GM19240 (cell line): ENCODE data around the gene EIF5AL1.
"Not testable (repeated sequence)": the region's sequence is repeated elsewhere in the genome, so short reads cannot be mapped to it uniquely, and the experiment has no call there.

Experiments used
- DNase-seq: peaks from one replicate; pipeline ENCODE4 v3.0.0; 2011; ENCODE audit warnings: low spot score; ENCODE audit not compliant: insufficient read length

The EIF5AL1 gene

DNA sequence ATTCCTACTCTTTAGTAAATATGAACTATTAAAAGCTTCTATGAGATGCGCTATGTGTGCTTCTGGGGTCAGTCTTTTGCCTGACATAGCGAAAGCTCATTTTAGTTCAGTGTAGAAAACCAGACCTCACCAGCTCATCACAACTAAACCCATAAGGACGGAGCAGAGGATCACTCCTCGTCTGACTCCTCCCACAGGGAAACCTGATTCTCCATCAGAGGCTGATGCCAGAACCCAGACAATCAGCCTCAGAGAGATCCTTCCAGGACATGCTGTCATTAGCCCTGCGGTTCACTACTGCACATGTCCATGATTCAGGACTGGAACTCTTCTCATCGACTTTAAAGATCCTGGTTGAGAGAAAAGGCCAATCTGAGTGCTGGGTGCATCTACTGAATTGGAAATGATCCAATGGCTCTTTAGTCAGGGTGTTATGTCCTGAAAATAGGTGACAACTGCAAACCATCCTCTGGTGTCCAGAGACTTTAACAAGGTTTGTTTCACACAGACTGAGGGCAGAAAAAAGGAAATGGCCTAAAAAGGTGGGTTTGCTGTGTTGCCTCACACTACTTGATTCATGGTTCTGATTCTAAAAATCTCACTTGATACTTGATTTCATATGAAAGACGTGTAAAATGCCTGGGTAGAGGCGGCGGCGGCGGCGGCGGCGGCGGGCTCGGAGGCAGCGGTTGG, at the start of gene EIF5AL1:
Gene EIF5AL1, plus strand, starts transcription at position 643 of the 693 bp plus-strand sequence. CDS start 117 bp downstream, outside the sequence.
- DNase-seq: not testable (repeated sequence)

- no peak for DNase-seq
Measured at GRCh38 chr10:79463578-79464496, 48.5 kb upstream of the EIF5AL1 start.

DNA sequence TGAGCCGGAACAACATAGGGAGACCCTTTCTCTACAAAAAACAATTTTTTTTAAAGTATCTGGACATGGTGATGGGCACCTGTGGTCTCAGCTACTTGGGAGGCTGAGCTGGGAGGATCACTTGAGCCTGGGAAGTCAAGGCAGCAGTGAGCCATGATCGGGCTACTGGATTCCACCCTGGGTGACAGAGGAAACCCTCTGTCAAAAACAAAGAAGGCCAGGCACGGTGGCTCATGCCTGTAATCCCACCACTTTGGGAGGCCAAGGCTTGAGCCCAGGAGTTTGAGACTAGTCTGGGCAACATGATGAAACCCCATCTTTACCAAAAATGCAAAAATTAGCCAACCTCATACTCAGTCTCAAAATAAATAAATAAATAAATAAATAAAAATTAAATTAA, 47.0 kb upstream of the EIF5AL1 start:
- DNase-seq: no peak

DNA sequence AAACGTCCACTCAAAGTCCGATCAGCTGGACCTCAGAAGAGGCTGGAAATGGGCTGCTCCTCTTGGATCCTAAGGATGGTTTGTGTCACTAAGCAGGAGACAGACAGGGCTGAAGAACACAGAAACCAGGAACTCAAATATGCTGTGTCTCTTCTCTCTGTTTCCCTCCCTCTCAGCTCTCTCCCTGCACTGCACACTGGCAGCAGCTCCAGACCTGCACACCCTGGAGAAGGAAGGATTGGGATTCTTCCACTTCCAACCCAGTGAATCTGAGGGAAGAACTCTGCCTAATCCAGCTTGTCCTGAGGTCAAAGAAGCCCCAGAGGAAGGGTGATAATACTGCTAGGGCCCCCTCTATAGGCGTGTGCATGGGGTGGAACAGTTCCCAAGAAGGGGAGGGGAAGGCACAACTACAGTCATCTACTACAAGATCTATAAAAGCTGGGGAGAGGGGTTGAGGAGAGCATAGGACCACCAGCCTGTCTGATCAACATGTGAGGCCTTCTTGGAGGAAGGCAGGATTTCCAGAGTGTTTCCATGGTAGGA, 44.2 kb upstream of the EIF5AL1 start:
- DNase-seq: no peak

- no peak for DNase-seq
Measured at GRCh38 chr10:79468841-79469585, 43.3 kb upstream of the EIF5AL1 start.

DNA sequence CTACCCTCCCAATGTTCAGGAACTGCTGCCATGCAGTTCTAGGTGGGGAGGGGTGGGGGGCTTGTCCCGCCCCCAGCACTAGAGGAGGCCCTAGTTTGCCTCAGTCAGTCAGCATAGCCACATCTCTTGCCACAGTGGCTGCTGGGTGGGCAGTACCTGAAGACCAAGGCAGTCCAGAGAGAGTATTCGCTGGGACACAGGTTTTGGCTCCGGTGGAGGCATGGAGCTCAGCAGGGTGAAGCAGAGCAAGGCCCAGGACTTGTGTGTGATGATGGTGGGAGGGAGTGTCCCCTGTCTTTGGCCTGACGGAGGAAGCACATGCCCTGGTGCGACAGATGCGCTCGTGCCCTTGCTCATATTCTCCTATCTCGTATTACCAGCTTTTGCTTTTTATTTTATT, 42.2 kb upstream of the EIF5AL1 start:
- DNase-seq: no peak

DNA sequence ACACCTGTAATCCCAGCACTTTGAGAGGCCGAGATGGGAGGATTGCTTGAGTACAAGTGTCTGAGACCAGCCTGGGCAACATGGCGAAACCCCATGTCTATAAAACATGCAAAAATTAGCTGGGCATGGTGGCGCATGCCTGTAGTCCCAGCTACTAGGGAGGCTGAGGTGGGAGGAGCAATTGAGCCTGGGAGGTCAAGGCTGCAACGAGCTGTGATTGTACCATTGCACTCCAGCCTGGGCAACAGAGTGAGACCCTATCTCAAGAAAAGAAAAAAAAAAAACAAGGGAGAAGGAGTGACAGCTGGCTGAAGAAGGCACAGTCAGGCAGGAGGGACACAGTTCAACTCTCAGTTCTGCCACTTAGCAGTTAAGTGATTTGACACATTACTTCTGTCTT, 40.6 kb upstream of the EIF5AL1 start:
- DNase-seq: no peak

- no peak for DNase-seq
Measured at GRCh38 chr10:79472449-79472848, 39.9 kb upstream of the EIF5AL1 start.

- DNase-seq: no peak
Measured at GRCh38 chr10:79472951-79473350, 39.4 kb upstream of the EIF5AL1 start.

GRCh38 chr10:79473496-79474095, 38.7 kb upstream of the EIF5AL1 start:
- DNase-seq: no peak

DNA sequence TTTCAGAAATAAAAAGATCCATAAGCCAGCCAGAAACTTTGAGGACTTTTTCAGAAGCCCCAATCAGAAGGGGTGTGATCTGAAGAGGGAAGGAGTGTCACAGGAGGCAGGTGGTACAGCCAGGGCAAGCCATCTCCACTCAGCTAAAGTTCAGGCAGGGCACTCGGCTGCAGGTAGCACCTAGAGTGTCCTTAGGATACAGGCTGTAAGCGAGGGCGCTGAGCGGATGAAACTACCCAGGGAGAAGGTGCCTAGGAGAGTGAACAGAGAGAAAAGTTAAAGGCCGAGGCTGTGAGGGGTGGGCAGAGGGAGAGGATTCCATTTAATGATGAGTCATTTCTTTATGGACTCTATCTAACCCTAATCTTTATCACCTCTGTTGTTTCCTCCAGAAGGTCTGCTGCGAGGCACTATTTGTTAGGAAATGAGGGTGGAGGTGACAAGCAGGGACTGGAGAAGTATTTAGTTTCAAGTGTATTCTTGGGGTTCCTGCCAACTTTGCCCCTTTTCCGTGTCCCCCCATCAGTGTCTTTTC, 37.1 kb upstream of the EIF5AL1 start:
- DNase-seq: no peak

- no peak for DNase-seq
Measured at GRCh38 chr10:79475877-79476276, 36.5 kb upstream of the EIF5AL1 start.

- no peak for DNase-seq
Measured at GRCh38 chr10:79476645-79477044, 35.7 kb upstream of the EIF5AL1 start.

DNA sequence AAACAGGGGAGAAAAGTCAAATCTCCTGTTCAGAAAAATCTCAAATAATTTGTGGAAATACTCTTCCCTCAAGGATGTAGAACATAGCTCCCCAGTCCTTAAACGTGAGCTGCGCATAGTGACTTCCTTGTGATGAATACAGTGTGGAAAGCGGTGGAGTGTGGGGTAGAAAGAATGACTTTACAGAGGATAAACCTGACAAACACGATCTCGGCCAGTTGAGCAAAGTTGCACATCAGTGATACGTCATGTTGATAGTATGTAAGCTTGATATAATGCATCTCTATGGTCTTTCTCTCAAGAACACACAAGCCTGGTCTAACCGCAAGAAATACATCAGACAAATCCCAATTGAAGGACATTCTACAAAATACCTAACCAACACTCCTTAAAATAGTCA, 34.9 kb upstream of the EIF5AL1 start:
- DNase-seq: no peak

- no peak for DNase-seq
Measured at GRCh38 chr10:79479283-79479909, 32.9 kb upstream of the EIF5AL1 start.

DNA sequence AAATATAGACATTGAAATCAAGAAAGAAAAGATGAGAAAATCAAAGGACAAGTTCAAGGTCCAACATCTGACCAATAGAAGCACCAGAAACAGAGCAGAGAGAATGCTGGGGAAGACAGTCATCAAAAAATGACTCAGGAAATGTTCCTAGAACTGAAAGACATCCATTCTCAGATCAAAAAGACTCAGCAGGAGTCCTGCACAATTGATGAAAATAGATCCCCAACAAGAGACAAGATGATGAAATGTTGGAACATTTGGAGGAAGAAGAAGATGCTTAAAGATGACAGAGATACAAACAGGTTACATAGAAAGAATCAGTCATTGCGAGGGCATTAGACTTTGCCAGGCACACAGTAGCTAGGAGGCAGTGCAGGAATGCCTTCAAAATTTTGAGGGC, 30.0 kb upstream of the EIF5AL1 start:
- no peak for DNase-seq

DNA sequence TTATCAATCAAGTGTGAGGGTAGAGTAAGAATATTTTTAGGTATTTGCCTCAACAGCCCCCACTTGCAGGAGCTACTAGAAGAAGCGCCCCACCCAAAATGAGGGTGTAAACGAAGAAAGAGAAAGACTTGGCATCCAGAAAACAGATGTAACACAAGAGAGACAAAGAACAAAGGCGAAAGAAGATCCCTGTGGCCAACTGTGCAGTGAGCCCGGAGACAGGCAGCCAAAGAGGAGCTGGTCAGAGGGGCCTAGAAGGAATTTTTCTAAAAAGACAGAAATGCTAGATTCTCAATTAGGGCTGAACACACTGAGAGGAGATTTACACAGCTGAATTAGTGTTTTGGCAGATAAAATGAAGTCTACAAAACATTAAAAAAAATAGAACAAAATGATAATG, 29.6 kb upstream of the EIF5AL1 start:
- no peak for DNase-seq

- DNase-seq: no peak
Measured at GRCh38 chr10:79483299-79483698, 29.0 kb upstream of the EIF5AL1 start.

DNA sequence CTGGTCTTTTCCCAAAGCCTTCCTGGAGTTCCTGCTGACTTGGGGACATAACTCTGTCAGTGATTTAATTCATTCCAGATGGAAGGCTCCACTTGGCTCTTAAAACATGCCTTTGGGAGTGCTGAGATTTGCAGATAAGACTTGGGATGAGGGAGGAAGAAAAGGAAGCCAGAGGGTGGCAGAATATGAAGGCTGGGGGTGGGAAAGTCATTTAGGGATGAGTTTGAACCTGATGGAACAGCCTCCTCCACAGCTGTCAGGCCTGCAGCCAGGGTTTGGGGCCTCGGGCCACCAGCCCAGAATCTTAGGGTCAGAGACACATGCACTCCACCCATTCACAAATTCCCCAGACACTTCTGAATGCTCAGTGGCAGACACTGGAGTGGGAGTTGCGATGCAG, 28.4 kb upstream of the EIF5AL1 start:
- no peak for DNase-seq

DNA sequence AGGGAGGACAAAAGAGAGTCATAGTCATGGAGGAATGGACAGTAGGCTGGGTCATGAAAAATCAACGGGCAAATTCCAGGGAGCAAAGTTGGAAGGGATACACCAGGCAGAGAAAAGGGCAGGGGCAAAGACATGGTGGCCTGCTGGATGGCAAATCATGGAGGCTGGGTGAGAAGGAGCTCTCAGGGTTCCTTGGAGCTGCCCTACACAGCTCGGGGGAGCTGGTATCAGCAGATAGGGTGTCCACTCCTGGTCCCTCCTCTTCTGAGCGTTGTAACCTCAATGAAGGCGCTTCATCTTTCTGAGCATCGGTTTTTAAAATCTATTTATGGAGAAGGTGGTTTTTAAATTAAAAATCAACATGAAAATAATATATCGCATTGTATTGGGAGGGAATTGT, 27.9 kb upstream of the EIF5AL1 start:
- DNase-seq: no peak
